GM18517 (cell line): ENCODE results near the gene TNK2.
"Not testable (repeated sequence)": the region's sequence is repeated elsewhere in the genome, so short reads cannot be mapped to it uniquely, and the experiment has no call there.

Experiments
- ATAC-seq: cut with Tn5 transposase; IDR thresholded peaks from one replicate; pipeline ENCODE4 v1.9.1; 2021; ENCODE audit warnings: mild to moderate bottlenecking, moderate library complexity; ENCODE audit not compliant: unreplicated experiment

Gene TNK2

GRCh38 chr3:195907934-195908693, at the start of gene TNK2:
TSS of gene TNK2 (minus strand) at chr3:195908551. CDS start at chr3:195888588, 19,963 bp downstream.
- peak; percentile 26 for ATAC-seq

DNA sequence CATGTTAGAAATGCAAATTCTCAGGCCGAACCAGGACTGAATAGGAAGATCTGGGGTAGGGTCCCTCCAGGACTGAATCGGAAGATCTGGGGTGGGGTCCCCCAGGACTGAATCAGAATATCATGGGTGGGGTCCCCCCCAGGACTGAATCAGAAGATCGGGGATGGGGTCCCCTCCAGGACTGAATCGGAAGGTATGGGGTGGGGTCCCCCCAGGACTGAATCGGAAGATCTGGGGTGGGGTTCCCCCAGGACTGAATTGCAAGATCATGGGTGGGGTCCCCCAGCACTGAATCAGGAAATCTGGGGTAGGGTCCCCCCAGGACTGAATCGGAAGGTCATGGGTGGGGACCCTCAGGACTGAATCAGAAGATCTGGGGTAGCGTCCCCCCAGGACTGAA, 48.2 kb upstream of the TNK2 start:
- ATAC-seq = no peak

- not testable (repeated sequence) for ATAC-seq
Observed at GRCh38 chr3:195955416-195955841, 47.1 kb upstream of the TNK2 start.

DNA sequence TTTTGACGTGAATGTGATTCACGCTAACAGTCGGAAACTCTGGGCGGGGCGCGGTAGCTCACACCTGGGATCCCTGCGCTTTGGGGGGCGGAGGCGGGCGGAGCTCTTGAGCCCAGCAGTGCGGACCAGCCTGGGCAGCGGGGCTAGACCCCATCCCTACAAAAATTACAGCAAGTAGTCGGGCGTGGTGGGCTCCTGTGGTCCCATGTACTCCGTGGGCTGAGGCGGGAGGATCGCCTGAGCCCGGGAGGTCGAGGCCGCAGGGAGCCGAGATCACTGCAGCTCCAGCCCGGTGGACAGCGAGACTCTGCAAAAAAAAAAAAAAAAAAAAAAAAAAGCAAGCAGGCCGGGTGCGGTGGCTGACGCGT, 46.4 kb upstream of the TNK2 start:
- ATAC-seq = peak; percentile 52

DNA sequence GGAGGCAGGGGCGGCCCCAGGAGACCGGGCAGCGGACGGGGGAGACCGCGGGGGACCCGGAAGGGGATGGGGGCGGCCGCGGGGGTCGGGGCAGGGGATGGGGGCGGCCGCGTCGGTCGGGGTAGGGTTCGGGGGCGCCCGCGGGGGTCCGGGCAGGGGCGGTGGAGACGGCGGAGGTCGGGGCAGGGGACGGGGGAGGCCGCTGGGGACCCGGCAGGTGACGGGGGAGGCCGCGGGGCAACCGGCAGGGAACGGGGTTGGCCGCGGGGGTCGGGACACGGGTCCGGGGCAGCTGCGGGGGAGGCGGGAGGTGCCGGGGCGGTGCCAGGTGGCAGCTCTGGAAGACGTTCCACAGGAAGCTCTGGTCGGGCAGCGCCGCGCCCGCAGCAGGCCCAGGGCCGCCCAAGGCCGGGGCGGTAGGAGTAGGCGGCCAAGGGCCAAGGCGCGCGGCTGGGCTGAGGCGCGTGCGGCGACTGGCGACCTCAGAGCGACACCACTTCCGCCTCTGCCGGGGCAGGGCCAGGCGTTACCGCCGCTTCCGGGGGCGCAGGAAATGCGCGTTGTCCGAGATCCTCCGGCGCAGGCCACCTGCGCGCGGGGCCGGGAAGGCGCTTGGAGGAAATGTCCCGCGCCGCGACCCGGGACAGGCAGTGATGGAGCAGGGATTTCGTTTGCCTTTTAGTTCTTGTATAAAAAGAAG, 45.9 kb upstream of the TNK2 start:
- ATAC-seq = peak; percentile 92

- ATAC-seq = not testable (repeated sequence)
Observed at GRCh38 chr3:195952590-195952989, 44.2 kb upstream of the TNK2 start.

DNA sequence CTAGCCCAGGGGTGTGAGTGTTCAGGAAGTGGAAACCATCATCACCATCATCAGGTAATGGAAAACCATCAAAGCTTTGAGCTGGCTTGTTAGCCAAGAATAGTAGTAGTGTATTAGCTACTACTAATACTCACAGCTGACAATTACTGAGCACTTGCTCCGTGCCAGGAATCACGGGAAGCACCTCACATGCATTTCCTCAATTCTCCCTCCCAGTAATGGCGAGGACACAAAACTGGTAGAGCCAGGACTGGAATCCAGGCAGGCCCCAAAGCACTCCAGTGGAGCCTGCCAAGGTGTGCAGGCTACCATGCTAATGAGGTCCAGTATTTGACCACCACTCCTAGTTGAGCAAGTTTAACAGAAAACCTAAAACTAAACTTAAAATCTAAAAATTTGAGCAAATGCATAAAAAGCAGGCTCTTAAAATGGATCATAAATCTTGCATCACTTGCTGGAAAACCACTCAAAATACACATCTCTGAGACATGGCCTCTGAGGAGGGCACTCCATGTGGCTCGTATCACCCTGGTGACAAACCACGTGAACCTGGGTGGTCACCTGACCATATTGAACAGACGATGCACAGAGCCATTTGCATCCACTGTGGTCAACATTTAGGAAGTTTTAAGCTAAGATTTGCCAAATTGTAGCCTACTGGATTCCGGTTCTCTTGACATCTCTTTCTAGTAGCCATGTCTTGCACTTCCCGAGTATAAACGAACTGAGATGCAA, 43.3 kb upstream of the TNK2 start:
- ATAC-seq = not testable (repeated sequence)

DNA sequence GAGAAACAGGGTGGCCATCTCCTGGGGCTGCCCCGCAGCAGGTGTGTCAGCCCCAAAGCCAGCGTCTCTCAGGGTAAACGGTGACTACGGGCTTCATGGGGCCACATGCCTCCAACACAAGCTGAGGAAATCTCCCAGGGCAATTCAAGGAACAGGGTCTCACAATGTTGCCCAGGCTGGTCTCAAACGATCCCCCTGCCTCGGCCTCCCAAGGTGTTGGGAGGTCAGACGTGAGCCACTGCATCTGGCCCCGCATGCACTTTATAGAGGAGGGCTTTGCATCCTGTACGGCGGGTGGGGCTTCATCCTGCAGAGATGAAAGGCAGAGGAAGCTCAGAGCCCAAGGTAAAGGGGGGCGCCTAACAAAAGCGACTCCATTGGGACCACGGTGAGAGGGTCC, 42.4 kb upstream of the TNK2 start:
- not testable (repeated sequence) for ATAC-seq

DNA sequence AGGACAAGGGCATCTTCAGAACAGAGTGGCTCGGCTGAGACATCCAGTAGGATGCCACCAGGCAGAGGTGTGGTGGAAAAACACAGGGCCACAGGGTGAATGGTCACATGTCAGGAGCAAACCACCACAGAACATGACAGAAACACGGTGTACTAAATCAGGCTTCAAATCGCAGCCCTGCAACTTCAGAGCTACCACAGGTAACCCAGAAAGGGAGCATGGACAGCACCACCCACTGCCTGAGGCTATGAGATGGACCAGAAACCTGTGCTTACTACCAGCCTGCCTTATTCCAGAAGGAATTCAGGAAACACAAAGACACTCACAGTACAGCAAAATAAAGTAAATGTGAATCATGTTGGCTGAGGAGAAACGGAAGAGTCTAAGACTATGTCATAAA, 41.8 kb upstream of the TNK2 start:
- ATAC-seq = not testable (repeated sequence)

DNA sequence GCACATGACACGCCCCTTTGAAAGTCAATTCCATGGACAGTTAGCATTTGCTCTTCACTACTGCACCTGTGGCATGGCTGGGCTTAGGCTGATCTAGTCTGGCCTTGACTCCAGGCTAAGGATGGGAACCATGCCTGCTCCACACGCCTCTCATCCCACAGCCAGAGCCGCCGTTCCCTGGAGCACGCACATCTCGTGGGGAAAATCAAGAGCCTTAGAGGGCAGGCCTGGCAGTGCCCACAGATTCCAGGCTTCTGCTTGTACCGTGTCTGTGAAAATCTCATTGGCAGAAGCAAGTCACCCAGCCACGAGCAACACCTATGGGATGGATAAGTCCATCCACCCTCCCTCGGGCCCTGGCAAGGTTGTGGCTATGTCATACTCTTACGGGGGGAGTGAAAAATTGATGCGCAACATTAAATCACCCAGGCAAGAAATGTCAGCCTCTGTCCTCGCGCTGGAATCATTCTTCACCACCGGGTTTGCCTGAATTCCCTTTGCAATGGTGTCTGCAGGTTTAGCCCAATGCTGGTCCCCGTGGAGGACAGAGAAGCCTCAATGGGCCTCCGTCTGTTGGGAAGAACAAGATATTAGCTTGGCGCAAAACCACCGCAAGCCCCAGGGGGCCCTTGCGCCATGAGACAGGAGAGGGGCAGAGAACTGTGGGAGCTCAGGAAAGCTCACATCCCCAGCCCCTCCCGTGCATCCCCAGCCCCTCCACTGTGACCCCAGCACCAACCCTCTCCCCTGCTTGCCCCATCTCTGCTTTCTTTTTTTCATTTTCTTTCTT, 38.8 kb upstream of the TNK2 start:
- ATAC-seq = not testable (repeated sequence)

DNA sequence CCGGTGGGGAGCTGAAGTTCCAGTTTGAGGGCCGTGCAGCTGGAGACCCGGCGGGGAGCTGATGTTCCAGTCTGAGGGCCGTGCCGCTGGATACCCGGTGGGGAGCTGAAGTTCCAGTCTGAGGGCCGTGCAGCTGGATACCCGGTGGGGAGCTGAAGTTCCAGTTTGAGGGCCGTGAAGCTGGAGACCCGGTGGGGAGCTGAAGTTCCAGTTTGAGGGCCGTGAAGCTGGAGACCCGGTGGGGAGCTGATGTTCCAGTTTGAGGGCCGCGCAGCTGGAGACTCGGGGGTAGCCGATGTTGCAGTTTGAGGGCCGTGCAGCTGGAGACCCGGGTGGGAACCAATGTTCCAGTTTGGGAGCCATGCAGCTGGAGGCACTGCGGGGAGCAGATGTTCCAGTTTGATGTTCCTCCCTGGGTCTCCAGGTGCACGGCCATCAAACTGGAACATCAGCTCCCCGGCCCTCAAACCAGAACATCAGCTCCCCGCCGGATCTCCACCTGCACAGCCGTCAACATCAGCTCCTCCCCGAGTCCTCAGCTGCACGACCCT, 33.0 kb upstream of the TNK2 start:
- not testable (repeated sequence) for ATAC-seq

DNA sequence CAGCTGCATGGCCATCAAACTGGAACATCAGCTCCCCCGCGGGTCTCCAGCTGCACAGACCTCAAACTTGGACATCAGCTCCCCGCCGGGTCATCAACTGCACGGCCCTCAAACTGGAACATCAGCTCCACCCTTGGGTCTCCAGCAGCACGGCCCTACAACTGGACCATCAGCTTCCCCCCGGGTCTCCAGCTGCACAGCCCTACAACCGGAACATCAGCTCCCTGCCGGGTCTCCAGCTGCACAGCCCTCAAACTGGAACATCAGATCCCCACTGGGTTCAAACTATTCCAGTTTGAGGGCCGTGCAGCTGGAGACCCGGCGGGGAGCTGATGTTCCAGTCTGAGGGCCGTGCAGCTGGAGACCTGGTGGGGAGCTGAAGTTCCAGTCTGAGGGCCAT, 32.5 kb upstream of the TNK2 start:
- not testable (repeated sequence) for ATAC-seq

DNA sequence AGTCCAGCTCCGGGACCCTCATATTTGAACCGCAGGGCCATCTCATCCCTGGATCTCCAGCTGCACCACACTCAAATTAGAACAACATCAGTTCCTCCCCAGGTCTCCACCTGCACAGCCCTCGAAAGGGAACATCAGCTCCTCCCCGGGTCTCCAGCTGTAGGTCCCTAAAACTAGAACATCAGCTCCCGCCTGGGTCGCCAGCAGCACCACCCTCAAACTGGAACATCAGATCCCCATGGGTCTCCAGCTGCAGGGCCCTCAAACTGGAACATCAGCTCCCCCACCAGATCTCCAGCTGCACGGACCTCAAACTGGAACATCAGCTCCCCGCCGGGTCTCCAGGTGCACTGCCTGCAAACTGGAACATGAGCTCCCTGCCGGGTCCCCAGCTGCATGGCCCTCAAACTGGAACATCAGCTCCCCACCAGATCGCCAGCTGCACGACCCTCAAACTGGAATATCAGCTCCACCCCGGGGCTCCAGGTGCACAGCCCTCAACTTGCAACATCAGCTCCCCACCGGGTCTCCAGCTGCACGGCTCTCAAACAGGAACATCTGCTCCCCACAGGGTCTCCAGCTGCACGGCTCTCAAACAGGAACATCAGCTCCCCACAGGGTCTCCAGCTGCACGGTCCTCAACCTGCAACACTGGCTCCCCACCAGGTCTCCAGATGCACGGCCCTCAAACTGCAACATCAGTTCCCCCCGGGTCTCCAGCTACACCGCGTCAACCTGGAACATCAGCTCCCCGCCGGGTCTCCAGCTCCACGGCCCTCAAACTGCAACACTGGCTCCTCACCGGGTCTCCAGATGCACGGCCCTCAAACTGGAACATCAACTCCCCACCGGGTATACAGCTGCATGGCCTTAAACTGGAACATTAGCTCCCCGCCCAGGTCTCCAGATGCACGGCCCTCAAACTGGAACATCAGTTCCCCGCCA, 31.4 kb upstream of the TNK2 start:
- ATAC-seq = not testable (repeated sequence)

GRCh38 chr3:195933044-195933430, 24.7 kb upstream of the TNK2 start:
- not testable (repeated sequence) for ATAC-seq

GRCh38 chr3:195932418-195933043, 24.2 kb upstream of the TNK2 start:
- ATAC-seq = no peak

DNA sequence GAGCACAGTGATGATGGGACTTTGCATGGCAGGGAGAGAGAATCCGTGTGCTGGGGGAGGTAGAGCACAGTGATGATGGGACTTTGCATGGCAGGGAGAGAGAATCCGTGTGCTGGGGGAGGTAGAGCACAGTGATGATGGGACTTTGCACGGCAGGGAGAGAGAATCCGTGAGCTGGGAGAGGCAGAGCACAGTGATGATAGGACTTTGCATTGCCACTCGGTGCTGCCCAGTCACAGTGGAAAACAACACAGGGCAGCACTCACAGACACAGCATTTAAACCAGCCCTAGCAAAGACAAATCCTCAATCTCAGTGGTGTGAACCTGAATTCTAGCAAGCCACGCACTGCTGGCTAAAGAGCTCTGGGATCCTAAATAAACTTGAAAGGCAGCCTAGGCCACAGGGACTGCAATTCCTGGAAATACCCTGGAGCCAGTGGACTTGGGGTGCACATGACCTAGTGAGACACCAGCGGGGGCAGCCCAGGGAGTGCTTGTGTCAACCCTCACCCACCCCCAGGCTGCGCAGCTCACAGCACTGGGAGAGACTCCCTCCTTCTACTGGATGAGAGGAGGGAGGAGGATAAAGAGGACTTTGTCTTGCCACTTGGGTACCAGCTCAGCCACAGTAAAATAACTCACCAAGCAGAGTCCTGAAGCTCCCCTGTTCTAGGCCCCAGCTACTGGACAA, 23.4 kb upstream of the TNK2 start:
- ATAC-seq = no peak

- ATAC-seq = no peak
Observed at GRCh38 chr3:195929452-195929851, 21.1 kb upstream of the TNK2 start.

DNA sequence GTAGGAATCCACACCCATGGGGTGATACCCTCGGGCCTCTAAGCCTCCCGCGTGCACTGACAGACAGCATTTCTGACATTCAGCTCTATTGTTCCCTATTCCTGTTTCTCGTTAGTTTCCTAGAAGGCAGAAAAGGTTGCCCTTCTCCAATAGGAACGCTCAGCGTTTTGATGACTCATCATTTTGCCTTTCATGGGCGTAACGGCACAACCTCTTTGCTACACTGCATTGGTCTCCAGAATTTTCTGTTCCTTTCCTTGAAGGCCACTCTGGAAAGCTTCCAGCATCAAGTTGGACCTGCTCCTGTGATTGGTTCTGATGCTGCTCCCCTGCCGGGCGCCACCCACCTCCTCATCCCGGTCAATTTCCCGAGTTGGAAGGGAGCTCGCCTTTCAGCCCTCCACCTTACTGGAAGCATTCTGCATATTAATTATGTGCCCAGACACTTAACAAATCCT, 13.0 kb upstream of the TNK2 start:
- ATAC-seq = no peak
